WTC11 (cell line): ENCODE data around the gene FGA.

Source experiments
- ATF3 ChIP-seq: sonication (generic); formaldehyde crosslinking; conservative IDR thresholded peaks from 2 replicates; pipeline ENCODE4 v1.8.1; 2022; ENCODE audit warnings: mild to moderate bottlenecking, missing genetic modification reagents
- CBFB ChIP-seq: sonication (generic); formaldehyde crosslinking; IDR thresholded peaks from 2 replicates; pipeline ENCODE4 v1.8.1; 2022; ENCODE audit warnings: mild to moderate bottlenecking, low read depth, missing genetic modification reagents
- CREM ChIP-seq: sonication (generic); formaldehyde crosslinking; IDR thresholded peaks from 2 replicates; pipeline ENCODE4 v1.8.1; 2022; ENCODE audit warnings: mild to moderate bottlenecking, missing genetic modification reagents, moderate library complexity
- CTCF ChIP-seq: fragments of 200-600 bp; IDR thresholded peaks from 2 replicates; pipeline ENCODE4 v1.8.0; 2022; ENCODE audit warnings: antibody characterized with exemption
- E2F4 ChIP-seq: sonication (generic); formaldehyde crosslinking; IDR thresholded peaks from 2 replicates; pipeline ENCODE4 v1.8.1; 2022; ENCODE audit warnings: low read depth, mild to moderate bottlenecking, moderate library complexity, missing genetic modification reagents, borderline replicate concordance
- SP1 ChIP-seq: sonication (generic); formaldehyde crosslinking; conservative IDR thresholded peaks from 2 replicates; pipeline ENCODE4 v1.8.1; 2022; ENCODE audit warnings: missing genetic modification reagents
- TCF7 ChIP-seq: sonication (generic); formaldehyde crosslinking; IDR thresholded peaks from 2 replicates; pipeline ENCODE4 v1.8.0; 2022; ENCODE audit warnings: mild to moderate bottlenecking, low read depth, missing genetic modification reagents, moderate library complexity
- TEAD1 ChIP-seq: sonication (generic); formaldehyde crosslinking; IDR thresholded peaks from 2 replicates; pipeline ENCODE4 v1.8.0; 2022; ENCODE audit warnings: mild to moderate bottlenecking, missing genetic modification reagents
- USF2 ChIP-seq: sonication (generic); formaldehyde crosslinking; IDR thresholded peaks from 2 replicates; pipeline ENCODE4 v1.8.1; 2023; ENCODE audit warnings: mild to moderate bottlenecking, missing genetic modification reagents, moderate library complexity
- ZNF121 ChIP-seq: sonication (generic); formaldehyde crosslinking; IDR thresholded peaks from 2 replicates; pipeline ENCODE4 v1.8.0; 2023; ENCODE audit warnings: missing genetic modification reagents

- TF ChIP-seq CREM = no peak
- TF ChIP-seq USF2 (CRISPR knock-in tag) = no peak
- no peak for TF ChIP-seq CTCF
- TF ChIP-seq SP1 (CRISPR knock-in tag) = no peak
- no peak for TF ChIP-seq TEAD1 (CRISPR knock-in tag)
- TF ChIP-seq ATF3 (CRISPR knock-in tag) = no peak
- TF ChIP-seq E2F4 (CRISPR knock-in tag) = no peak
- no peak for TF ChIP-seq CBFB (CRISPR knock-in tag)
- no peak for TF ChIP-seq TCF7
- no peak for TF ChIP-seq ZNF121 (CRISPR knock-in tag)
These were observed 16.5 kb upstream of the FGA start for GRCh38 chr4:154606728-154607723.
